ENCODE measurements around the gene TMEM143. TPM values are rescaled to one million over a fixed set of nuclear protein-coding genes. Genes with fewer than 3 reads are reported as not detected.

Gene TMEM143
- total RNA-seq, 1 donor from 2014 or later: 3.9 TPM

- DNase-seq: no peak
Observed at GRCh38 chr19:48355365-48355954, 8.3 kb downstream of the TMEM143 start.

DNA sequence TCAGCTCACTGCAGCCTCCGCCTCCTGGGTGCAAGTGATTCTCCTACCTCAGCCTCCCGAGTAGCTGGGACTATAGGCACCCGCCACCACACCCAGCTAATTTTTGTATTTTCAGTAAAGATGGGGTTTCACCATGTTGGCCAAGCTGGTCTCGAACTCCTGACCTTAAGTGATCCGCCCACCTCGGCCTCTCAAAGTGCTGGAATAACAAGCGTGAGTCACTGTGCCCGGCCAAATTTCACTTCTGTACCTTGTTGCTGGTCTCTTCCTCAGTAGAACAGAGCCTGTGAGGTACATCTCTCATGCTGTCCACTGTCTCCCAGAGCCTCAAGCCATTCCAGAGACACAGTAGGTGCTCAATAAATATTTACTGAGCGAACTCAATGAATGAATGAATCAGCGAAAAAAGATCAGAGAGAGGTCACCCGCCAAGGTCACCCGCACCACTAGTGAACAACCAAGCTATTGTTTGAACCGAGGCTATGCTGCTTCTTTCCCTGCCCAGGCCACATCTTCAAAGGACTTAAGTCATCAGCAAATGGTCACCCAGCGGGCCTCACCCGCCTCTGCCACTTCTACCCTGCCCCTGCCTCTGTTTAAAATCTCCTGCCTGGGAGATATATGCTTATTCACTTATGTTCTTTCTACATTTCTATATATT is 9.3 kb downstream of the TMEM143 start:
- no peak for DNase-seq

GRCh38 chr19:48353677-48354076 is 10.1 kb downstream of the TMEM143 start:
- DNase-seq: no peak

DNA sequence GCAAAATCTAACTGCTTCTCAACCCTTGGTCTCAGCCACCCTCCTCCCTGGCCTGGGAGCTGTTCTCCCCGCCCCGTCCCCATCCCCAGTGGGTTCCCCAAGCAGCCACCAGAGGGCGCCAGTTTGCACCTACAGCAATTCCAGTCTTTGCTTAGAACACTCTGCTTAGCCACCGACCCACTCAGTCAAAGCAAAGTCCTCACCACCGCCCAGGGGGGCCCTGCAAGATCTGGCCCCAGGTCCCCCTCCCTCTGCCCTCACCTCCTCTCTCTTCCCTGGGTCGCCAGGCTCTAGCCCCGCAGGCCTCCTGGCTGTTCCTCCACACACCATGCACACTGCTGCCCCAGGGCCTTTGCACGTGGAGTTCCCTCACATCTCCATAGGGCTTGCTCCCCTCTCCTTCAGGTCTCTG is 12.4 kb downstream of the TMEM143 start:
- no peak for DNase-seq

DNA sequence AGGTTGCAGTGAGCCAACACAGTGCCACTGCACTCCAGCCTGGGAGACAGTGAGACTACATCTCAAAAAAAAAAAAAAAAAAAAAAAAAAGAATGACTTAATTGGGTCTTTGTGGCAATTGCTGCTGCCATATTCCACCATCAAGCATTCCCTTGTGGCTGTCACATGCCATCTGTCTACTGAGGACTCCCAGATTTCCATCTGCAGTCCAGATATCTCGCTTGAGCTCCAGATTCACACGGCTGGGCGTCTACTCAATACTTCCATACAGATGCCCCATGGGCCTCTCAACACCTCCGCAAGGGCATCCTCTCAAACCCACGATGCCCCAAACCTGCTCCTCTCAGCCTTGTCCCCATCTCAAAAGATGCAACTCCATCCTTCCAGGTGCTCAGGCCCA is 12.9 kb downstream of the TMEM143 start:
- DNase-seq: no peak

DNA sequence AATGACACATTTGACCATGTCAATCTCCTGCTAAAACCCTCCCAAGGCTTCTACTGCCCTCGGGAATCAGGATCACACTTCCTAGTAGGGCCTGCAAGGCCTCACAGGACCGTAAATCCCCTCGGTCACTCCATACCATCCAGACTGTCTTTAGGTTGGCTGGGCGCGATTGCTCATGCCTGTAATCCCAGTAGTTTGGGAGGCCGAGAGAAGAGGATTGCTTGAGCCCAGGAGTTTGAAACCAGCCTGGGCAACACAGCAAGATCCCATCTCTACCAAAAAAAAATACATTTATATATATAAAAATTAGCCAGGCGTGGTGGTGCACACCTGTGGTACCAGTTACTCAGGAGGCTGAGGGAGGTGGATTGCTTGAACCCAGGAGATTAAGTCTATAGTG is 15.0 kb downstream of the TMEM143 start:
- no peak for DNase-seq

GRCh38 chr19:48348045-48348444 is 15.7 kb downstream of the TMEM143 start:
- DNase-seq: no peak

GRCh38 chr19:48346191-48346590 is 17.5 kb downstream of the TMEM143 start:
- DNase-seq: no peak

- no peak for DNase-seq
Observed at GRCh38 chr19:48344892-48345291, 18.8 kb downstream of the TMEM143 start.

DNA sequence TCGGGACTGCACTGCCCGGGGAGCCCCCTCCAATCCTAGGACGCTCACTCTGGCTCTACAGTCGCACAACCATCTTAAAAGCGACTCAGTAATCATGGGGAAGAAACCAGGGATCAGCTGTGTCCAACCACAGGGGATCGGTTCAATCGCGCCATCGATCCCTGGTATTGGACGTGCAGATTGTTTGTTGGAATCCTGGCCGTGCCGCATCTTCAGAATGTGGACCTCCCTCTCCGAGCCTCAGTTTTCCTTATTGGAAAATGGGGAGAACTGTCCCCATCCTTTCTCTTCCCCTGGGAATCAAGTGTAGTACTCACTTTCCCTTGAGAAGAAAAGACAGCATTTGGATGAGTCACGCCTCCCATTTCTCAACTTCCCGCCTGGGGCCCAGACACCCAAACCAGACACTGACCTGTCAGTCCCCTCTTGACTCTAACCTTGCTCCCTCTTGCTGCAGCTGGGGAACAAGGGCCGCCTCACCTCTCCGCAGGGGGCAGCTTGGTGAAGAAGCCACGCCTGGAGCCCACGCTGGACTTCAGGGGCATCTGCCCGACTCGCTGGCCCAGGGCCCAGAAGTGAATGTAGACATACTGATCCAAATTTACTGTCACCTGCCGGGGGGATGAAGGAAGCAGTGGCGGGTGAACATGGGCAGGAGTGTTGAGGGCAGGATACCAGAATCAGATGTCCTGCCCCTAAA is 20.7 kb downstream of the TMEM143 start:
- no peak for DNase-seq

DNA sequence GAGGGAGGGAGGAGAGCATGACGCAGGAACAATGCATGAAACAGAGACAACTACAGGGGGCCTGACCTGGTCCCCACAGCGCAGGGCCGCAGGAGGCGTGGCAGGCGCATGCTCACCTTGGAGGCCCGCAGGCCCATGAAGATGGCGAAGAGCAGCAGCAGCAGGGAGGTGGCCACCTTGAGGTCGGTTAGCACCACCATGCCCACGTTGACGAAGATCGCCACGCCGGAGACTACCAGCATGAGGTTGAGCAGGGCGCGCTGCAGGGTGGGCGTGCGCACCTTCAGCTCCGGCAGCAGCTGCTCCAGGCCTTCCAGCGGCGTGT is 21.4 kb downstream of the TMEM143 start:
- DNase-seq: no peak

DNA sequence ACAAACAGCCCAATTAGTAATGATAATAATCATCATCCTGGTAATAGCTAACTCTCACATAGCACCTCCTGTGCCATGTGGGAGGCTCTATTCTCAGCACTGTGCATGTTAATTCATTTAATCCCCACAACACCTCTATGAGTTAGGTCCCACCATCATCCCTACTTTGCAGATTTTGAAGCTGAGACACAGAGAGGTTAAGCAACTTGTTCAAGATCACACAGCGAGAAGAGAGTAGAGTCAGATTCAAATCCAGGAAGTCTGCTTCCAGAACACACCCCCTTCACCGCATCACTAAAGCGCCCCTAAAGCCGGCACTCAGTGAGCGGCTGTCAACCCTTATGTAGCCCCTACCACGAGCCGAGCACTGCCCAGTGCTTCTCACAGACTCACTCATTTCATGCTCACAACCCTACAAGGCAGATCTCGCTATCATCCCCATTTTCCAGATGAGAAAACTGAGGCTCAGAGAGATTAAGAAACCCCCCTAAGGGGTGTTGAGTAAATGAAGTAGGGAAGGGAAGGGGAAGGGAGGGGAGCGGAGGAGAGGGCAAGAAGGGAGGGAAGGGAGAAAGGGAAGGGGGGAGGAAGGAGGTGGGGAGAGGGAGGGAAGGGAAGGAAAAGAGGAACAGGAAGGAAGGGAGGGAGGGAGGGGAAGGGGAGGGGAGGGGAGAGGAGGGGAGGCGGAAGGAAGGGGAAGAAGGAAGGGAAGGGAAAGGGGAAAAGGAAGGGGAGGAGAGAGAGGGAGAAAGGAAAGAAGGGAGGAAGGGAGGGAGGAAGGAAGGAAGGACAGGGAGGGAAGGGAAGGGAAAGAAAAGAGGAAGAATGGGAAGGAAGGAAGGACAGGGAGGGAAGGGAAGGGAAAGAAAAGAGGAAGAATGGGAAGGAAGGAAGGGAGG is 22.0 kb downstream of the TMEM143 start:
- no peak for DNase-seq

GRCh38 chr19:48340995-48341394 is 22.7 kb downstream of the TMEM143 start:
- peak; percentile 44 for DNase-seq

- no peak for DNase-seq
Observed at GRCh38 chr19:48338802-48339503, 24.8 kb downstream of the TMEM143 start.

DNA sequence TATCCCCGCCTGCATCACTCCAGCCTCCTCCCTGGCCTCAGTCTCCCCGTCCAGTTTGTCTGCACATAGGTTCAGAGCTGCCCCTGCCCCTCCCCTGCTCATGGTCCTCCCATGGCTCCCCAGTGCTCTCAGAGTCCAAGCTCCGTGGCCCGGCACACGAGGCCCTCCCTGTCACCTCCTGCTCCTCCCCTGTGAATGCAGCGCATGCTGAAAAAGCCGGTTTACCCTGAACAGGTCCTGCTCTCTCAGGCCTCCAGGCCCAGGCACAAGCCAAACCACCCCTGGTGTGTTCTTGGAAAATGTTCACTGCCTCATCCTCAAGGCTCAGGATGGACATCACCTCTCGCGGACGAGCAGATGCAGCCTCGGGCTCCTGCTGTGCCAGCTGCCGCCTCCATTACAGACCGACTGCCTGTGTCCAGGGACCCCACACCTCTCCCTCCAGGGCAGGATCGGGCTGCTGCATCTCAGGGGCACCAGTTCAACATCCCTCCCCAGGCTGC is 25.4 kb downstream of the TMEM143 start:
- DNase-seq: no peak

DNA sequence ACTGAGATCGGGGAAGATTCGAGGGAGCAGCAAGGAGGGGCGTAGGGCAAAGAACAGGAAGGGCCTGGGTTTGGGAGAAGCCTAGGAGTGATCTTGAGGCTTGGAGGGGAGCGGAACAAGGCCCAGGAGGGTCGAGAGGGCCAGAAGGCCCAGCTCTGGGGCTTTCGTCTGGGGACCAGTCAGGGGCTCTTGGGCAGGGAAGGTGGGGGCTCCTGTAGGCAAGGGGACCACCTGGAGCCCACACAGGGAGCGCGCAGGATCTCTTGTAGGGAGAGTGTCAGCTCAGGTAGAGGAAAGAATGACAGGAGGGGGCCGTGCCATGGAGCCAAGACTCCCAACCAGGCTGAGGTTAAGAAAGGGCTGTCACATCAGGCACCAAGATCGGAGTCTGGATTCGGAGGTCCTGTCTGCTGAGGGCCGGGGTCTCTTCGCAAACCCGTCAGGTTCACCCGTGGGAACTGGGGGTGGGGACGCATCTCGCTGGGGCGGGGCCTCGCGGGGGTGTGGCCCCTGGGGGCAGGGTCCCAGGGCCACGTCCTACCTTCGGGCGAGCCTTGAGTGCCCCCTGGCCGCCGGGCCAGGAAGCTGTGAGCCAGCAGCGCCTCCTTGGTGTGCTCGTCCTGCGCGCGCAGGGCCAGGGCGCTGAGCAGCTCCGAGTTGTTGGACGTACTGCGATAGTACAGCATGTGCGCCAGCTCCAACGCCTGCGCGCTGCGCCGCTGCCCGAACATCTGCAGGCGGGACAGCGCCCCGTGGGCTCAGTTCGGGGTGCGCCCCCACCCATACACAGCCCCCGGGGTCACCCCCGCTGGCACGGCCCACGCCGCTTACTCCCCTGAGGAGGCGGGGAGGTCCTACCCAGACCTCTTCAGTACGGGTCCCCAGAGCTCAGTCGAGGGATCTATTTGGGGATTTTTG is 30.0 kb downstream of the TMEM143 start:
- DNase-seq: peak; percentile 37

DNA sequence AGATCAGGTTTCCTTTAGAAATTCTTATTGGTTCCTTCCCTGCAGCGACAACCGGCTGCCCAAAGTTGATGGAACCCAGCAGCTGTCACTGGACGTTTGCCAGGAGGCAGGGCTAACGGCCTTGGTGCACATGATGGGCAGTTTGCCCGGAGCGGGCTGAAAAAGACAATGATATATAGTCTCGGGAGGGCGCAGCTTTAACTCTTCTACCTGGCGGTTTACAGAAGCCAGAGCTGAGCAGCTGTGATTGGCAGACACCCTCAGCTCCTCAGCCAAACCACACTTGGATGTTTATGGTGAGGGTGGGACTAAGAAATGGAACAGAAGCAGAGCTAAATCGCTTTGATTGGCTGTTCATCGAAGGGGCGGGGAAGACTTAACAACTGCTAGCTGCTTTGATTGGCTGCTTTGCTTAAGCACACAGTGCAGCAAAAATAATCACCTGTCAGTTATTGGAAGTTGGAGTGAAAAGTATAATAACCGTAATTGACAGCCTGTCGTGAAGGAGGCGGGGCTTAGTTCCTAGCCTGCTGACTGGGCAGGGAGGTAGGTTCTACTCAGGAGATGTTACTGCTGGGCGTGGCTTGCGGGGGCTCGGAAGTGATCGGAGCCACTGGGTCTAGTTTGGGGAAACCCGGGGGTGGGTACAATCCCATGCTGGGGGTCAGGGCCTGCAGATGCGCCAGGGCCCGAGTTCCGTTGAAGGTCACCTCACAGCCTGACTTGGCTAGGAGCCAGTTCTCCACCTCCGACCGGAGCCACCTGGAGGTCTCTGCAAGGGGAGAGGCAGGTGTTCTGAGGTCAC is 30.9 kb downstream of the TMEM143 start:
- DNase-seq: peak; percentile 81

DNA sequence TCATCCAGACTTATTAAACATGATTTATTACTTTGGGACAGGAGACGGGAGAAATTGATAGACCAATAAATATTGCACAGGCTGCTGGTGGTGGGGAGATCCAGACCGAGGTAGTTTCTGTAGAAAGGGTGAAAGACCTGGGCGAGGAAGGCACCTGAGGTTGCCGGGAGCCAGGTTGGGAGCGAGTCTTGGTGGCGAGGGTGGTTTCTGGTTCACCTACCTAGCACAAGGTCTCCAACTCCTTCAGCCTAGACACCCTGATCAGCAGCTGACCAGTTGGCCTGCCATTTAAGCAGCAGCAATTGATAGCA is 31.4 kb downstream of the TMEM143 start:
- no peak for DNase-seq

DNA sequence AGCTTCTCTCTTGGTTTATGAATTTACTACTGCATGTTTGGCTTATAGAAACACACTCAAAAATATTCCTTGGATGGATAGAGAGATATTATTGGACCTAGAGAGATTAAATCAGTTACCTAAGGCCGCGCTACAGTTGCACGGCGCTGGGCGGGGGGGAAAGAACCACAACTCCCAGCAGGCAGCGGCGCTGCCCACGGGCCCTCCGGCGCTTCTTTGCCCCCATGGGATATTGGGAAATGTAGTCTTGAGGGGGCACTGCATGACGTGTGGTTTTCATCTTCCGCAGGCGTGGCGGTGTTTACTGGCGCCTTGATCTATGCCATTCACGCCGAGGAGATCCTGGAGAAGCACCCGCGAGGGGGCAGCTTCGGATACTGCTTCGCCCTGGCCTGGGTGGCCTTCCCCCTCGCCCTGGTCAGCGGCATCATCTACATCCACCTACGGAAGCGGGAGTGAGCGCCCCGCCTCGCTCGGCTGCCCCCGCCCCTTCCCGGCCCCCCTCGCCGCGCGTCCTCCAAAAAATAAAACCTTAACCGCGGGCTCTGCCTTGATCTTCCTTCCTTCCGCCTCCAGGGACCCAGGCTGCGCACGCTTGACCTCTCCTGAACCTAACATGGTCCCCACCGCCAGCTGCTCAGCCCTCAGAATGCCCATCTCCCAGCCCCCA is 33.6 kb downstream of the TMEM143 start:
- peak; percentile 88 for DNase-seq
